NCI-H2227 treated with DMSO at 0.1 percent for 48 hours (cell line): ENCODE results near the gene GEMIN5.
A peak's percentile ranks its signal among the peaks of the same experiment; 100 is the strongest.

Experiments used
- DNase-seq: peaks from one replicate; lab custom pipeline; 2025; lab: John Stamatoyannopoulos, UW

GEMIN5 gene

DNA sequence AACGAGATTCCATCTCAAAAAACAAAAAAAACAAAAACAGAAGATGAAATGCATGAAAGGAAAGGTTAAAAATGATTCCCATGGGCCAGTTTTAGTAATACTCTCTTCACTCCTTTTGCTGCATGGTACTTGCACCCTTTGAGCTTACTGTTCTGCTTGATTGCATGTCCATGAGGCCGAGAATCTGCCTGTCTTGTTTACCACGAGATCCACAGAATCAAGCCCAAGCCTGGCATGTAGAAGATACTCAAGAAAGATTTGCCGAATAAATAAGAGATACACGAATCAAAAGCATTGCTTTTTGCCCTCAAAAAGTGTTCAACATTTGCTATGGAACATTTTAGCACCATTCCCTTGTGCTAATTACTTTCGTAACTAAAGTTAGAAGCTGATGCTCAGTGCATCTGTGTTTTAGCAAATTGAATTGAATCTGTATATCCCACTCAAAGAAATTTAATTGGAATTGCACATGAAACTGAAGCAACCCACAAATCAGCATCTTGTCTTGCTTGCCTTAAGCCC lies 88.7 kb downstream of the GEMIN5 start:
- DNase-seq, result no peak

DNA sequence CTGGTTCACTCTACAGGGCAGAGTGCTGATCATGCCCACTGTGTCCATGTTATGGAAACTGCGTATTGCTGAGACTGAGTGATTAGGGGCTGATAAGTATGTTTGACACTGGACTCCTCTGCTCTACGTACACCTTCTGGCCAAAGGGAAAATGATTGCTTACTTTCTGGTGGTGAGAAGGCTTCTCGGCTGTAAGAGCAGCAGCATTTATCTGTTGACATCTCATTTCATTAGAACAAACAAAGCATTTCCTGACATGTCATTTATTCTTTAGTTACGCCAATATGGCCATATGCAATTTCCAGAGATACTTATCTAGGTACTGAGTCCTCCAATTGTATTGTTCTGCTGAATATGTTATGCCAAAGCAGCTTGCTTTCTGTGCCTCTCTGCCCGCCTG lies 93.2 kb downstream of the GEMIN5 start:
- DNase-seq, result peak; percentile 13

DNA sequence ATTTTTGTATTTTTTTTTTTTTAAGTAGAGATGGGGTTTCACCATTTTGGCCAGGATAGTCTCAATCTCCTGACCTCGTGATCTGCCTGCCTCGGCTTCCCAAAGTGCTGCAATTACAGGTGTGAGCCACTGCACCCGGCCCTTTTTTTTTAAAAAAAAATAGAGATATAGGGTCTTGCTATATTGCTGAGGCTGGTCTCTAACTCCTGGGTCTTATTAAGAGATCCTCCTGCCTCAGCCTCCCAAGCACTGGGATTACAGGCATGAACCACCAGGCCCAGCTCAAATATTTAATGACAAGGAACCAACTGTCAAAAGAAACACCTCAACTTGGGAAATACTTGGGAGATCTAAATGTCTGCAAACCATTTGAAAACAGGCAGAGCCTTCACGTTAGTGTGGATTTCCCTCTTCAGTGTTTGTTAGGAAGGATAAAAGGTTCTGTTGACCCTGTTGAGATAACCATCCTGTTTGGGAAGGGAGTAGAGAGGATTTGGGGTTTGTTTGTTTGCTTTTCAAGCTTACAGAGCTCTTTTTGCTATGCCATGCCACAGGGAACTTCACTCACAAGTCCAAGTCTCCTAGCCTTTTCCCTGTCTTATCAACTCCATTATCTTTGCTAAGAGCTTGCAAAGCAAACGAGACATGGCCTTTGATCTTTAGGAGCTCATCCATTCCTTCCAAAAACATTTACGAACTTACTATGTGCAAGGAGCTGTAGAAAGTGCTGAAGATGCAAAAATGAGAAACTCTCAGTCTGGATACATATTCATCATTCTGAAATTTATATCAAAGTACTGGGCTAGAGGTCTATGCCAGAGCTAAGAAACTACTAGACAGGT lies 95.1 kb downstream of the GEMIN5 start:
- DNase-seq, result no peak

DNA sequence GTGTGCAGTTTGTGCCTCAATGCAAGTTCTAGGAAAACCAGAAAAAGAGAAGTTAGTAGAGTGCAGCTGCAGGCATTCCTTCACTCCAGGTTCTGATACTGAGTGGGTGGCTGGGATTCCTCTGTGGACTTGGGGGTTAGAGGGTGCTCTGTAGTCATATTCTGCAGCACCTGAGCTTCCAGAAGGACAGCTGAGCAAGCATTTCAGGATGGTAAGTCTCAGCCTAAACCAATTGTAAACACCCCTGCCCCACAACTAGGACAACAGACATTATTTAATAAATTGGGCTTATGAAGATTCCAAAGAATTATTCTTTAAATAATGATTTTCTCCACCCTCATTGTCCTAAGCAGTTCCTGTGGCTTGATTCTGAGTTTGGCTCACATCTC lies 96.7 kb downstream of the GEMIN5 start:
- no peak for DNase-seq

DNA sequence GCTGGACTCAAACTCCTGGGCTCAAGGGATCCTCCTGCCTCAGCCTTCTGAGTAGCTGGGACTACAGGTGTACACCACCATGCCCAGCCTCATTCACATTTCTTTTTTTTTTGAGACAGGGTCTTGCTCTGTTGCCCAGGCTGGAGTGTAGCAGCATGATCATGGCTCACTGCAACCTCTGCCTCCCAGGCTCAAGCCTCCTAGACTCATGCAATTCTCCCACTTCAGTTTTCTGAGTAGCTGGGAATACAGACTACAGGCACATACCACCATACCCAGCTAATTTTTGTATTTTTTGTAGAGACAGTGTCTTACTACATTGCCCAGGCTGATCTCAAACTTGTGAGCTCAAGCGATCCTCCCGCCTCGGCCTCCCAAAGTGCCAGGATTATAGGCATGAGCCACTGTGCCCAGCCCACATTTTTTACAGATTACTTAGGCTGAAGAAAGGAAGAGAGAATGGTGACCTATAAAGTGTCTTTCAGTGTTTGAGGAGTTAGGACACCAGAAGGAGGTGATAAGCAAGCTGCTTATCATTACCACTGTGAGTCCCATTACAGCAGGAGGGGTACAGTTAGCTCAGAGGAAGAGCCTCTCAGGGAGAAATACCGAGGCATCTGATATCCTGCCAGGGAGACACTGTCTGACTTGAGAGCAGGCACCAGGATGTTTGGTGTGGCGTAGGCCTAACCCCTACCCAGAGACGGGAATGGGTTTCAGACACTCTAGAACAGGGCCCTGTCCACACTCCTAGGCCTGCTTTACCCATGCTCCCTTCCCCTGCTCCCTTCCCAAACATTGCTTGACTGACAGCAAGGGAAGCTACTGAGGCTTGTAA lies 97.4 kb downstream of the GEMIN5 start:
- DNase-seq, result no peak
